Prostate gland (tissue), 2 donors: Measurements from ENCODE around the gene CTDSP1. TPM values are rescaled to one million over a fixed set of nuclear protein-coding genes. Genes with fewer than 3 reads are reported as not detected.
A peak's percentile ranks its signal among the peaks of the same experiment; 100 is the strongest.

ENCODE experiments used
- DNase-seq: peaks from one replicate; pipeline ENCODE4 v3.0.0-alpha.2; 2019; ENCODE audit warnings: low spot score
- H3K27ac ChIP-seq, 2 donors: fragments of 200-600 bp; sonication (generic); 2 replicates each; pipeline ENCODE4 v1.5.1; 2017 to 2019
- H3K27me3 ChIP-seq: fragments of 200-600 bp; sonication (generic); replicated peaks from 2 replicates; pipeline ENCODE4 v1.5.1; 2019; ENCODE audit not compliant: insufficient read depth
- H3K36me3 ChIP-seq, 2 donors: fragments of 200-600 bp; sonication (generic); 1 replicate in 1 of 2; 2 replicates in 1 of 2; pipeline versions ENCODE4 v1.5.1 to v1.8.1; 2017 to 2019
- H3K4me1 ChIP-seq: fragments of 200-600 bp; sonication (generic); replicated peaks from 2 replicates; pipeline ENCODE4 v1.5.1; 2019
- H3K4me3 ChIP-seq, 2 donors: fragments of 200-600 bp; sonication (generic); 2 replicates each; pipeline ENCODE4 v1.5.1; 2017 to 2019
- H3K9me3 ChIP-seq: fragments of 200-600 bp; sonication (generic); 2 replicates; pipeline ENCODE4 v1.5.1; 2017
- POLR2A ChIP-seq: fragments of 450-650 bp; IDR thresholded peaks from one replicate; pipeline ENCODE4 v1.6.1; 2016; ENCODE audit warnings: antibody characterized with exemption, mild to moderate bottlenecking
- POLR2AphosphoS5 ChIP-seq: sonication (generic); formaldehyde crosslinking; IDR thresholded peaks from one replicate; pipeline ENCODE4 v1.6.1; 2017; ENCODE audit warnings: antibody characterized with exemption
- WGBS: methylation state at CpG from one replicate; pipeline ENCODE4 v1.1.5; 2018; 5-methylcytosine and 5-hydroxymethylcytosine counted together
- intact Hi-C: fragments of 100-400 bp; cut with DNase I; formaldehyde crosslinking; loops from one replicate; pipeline ENCODE4 v1.14.2; 2022
- total RNA-seq, 2 donors: library from RNA; depleted of rRNA; stranded (reverse); fragments of >200 nt; gene quantifications; one replicate each; pipeline ENCODE4 v1.1.0, GENCODE V29; 2016
- TF ChIP-seq, protein P1 (sequence below), 4 experiments: fragments of 200-600 bp in 2 of 4; fragments of 450-650 bp in 2 of 4; sonication (generic) in 2 of 4; IDR thresholded peaks; 1 replicate in 3 of 4; 2 replicates in 1 of 4; pipeline ENCODE4 v1.5.1; 2016 to 2019; ENCODE audit warnings: antibody characterized with exemption in 4 of 4, mild to moderate bottlenecking in 2 of 4, moderate library complexity in 2 of 4

Gene CTDSP1
- total RNA-seq, 2 donors from 2014 or later: 145 to 180 TPM

DNA sequence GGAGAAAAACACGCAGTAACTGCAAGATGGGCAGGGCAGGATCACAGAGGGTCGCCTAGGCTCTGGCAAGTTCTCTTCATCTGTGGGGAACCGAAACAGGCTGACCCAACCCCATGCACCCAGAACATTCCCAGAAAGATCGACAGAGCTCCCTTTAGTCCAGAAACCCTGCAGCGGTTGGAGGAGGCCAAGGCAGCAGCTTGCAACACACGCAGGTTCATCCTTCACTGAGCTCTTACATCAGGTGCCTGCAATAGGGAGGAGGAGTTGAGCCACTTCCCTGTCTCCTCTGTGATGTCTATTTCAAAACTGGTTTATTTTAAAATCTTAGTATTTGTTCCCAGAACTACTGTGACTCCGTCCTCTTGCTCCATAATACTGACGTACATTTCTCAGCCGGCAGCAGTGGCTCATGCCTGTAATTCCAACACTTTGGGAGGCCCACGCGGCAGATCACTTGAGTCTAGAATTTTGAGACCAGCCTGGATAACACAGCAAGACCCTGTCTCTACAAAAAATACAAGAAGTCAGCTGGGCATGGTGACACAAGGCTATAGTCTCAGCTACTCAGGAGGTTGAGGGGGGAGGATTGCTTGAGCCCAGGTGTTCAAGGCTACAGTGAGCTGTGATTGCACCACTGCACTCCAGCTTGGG is 29.1 kb upstream of the CTDSP1 start:
- DNase-seq: no peak
- intact Hi-C loops: no loop called here
- Histone ChIP-seq H3K4me1 (peaks cover 4% of the 10 kb centered on the region), H3K27ac (peak overlapping the region in 1 of 2 donors; percentile 16), H3K27me3 (no peaks in the 10 kb centered on the region), H3K9me3 (no peaks in the 10 kb centered on the region), H3K4me3 (no peak overlapping the region), H3K36me3 (no peaks in the 10 kb centered on the region)
- TF ChIP-seq POLR2AphosphoS5 (no peak), POLR2A (no peak)
- TF ChIP-seq, protein P1, sequence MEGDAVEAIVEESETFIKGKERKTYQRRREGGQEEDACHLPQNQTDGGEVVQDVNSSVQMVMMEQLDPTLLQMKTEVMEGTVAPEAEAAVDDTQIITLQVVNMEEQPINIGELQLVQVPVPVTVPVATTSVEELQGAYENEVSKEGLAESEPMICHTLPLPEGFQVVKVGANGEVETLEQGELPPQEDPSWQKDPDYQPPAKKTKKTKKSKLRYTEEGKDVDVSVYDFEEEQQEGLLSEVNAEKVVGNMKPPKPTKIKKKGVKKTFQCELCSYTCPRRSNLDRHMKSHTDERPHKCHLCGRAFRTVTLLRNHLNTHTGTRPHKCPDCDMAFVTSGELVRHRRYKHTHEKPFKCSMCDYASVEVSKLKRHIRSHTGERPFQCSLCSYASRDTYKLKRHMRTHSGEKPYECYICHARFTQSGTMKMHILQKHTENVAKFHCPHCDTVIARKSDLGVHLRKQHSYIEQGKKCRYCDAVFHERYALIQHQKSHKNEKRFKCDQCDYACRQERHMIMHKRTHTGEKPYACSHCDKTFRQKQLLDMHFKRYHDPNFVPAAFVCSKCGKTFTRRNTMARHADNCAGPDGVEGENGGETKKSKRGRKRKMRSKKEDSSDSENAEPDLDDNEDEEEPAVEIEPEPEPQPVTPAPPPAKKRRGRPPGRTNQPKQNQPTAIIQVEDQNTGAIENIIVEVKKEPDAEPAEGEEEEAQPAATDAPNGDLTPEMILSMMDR (IDR thresholded peaks at IDR 0.05): no peak
- WGBS: 84% methylated on average over 11 of the region's 11 CpGs

DNA sequence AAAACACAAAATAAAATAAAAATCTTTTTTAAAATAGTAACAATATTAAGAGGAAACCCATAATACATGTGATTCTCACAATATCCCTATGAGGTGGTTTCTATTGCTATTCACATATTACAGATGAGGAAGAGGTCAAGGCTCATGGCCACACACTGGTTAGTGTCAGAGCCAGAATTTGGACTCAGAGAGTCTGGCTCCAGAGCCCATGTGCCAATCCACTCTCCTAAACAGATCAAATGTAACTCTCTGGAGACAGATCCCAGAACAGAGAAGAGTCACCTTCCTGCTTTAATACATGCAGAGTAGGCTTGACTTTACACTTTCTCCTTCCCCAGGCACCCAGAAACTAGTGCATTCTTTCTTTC is 27.7 kb upstream of the CTDSP1 start:
- H3K9me3 ChIP-seq: no peaks in the 10 kb centered on the region
- H3K27ac ChIP-seq: no peak overlapping the region
- no peaks in the 10 kb centered on the region for H3K27me3 ChIP-seq
- TF ChIP-seq POLR2AphosphoS5: no peak
- no peak for TF ChIP-seq POLR2A
- TF ChIP-seq, protein P1 (IDR thresholded peaks at IDR 0.05): no peak
- H3K4me1 ChIP-seq: peaks cover 4% of the 10 kb centered on the region
- no peak overlapping the region for H3K4me3 ChIP-seq
- no peaks in the 10 kb centered on the region for H3K36me3 ChIP-seq
- DNase-seq: no peak
- intact Hi-C loops: no loop called here

DNA sequence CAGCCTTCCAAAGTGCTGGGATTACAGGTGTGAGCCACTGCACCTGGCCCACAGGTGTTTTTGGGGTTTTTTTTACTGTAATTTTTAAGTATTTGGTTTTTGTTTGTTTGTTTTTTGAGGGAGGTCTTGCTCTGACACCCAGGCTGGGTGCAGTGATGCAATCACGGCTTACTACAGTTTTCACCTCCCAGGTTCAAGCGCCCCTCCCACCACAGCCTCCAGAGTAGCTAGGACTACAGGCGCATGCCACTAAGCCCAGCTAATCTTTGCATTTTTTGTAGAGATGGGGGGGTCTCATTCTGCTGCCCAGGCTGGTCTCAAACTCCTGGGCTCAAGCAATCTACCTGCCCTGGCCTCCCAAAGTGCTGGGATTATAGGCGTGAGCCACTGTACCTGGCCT is 24.9 kb upstream of the CTDSP1 start:
- Histone ChIP-seq H3K27me3 (no peaks in the 10 kb centered on the region), H3K9me3 (no peaks in the 10 kb centered on the region), H3K4me3 (no peak overlapping the region), H3K4me1 (no peaks in the 10 kb centered on the region), H3K36me3 (no peaks in the 10 kb centered on the region), H3K27ac (no peak overlapping the region)
- intact Hi-C loops: no loop called here
- 55% methylated on average over 4 of the region's 4 CpGs for WGBS
- TF ChIP-seq, protein P1 (IDR thresholded peaks at IDR 0.05): no peak
- TF ChIP-seq POLR2A (no peak), POLR2AphosphoS5 (no peak)
- DNase-seq: no peak

DNA sequence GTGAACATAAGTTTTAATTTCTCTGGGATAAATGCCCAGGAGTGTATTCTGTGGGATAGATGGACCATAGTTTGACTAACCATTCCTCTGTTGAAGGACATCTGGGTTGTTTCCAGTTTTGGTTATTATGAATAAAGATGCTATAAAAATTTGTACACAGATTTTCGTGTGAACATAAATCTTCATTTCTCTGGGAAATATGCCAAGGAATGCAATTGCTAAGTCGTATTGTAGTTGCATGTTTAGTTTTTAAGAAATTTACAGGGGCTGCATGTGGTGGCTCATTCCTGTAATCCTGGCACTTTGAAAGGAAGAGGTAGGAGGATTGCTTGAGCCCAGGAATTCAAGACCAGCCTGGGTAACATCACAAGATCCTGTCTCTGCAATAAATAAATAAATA is 24.5 kb upstream of the CTDSP1 start:
- TF ChIP-seq POLR2A: no peak
- TF ChIP-seq POLR2AphosphoS5: peak; percentile 13
- TF ChIP-seq, protein P1 (IDR thresholded peaks at IDR 0.05): no peak

DNA sequence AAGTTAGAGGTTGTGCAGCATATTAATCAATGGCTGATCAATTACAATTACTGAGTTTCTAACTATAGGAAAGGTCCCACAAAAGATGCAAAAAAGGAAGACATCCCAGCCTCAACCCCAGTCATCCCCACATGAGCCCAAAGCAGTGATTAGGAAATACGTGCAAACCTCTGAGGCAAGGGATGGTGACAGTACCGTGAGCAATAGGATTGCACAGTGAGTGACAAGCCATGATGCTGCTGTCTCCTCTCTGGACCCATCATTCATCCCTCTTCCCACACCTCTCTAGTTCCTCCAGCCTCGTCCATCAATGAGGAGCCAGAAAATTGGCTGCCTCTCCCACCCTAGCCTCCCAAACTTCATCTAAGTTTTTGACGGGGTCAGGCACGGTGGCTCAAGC is 21.6 kb upstream of the CTDSP1 start:
- no peak overlapping the region for H3K4me3 ChIP-seq
- no peak overlapping the region for H3K27ac ChIP-seq
- H3K9me3 ChIP-seq: no peaks in the 10 kb centered on the region
- no peak for DNase-seq
- intact Hi-C loops: no loop called here
- H3K4me1 ChIP-seq: no peaks in the 10 kb centered on the region
- WGBS: 90% methylated on average over 5 of the region's 5 CpGs
- H3K27me3 ChIP-seq: no peaks in the 10 kb centered on the region
- H3K36me3 ChIP-seq: no peaks in the 10 kb centered on the region
- TF ChIP-seq, protein P1 (IDR thresholded peaks at IDR 0.05): no peak
- TF ChIP-seq POLR2AphosphoS5 (no peak), POLR2A (no peak)

More for the DNA sequence above, 24.5 kb upstream of the CTDSP1 start:
- no peak for DNase-seq
- H3K27ac ChIP-seq: no peak overlapping the region
- no peaks in the 10 kb centered on the region for H3K9me3 ChIP-seq
- no peak overlapping the region for H3K4me3 ChIP-seq
- WGBS: 8% methylated on average over 2 of the region's 2 CpGs
- H3K4me1 ChIP-seq: no peaks in the 10 kb centered on the region
- H3K27me3 ChIP-seq: no peaks in the 10 kb centered on the region
- intact Hi-C loops: no loop called here
- no peaks in the 10 kb centered on the region for H3K36me3 ChIP-seq
